Measurements from ENCODE around the gene HSD17B3.
A peak's percentile ranks its signal among the peaks of the same experiment; 100 is the strongest.

The HSD17B3 gene

GRCh38 chr9:96249746-96250145, 52.2 kb downstream of the HSD17B3 start:
- H3K18ac ChIP-seq (ENCODE audit: low read length) = no peak overlapping the region
- H3K4me3 ChIP-seq (ENCODE audit: low read length in 2 of 2) = no peak overlapping the region
- no peak overlapping the region for H2AK5ac ChIP-seq (ENCODE audit: low read depth, low read length)
- no peak overlapping the region for H2BK15ac ChIP-seq (ENCODE audit: low read length)
- no peak overlapping the region for H2BK5ac ChIP-seq (ENCODE audit: low read length)
- no peak overlapping the region for H4K91ac ChIP-seq (ENCODE audit: low read depth, low read length, poor library complexity)
- no peak overlapping the region for H3K14ac ChIP-seq (ENCODE audit: low read length)
- no peak overlapping the region for H2BK12ac ChIP-seq (ENCODE audit: low read length)
- no peak overlapping the region for H2AFZ ChIP-seq (ENCODE audit: low read length)
- H3K9ac ChIP-seq (ENCODE audit: low read depth, low read length, poor library complexity) = no peak overlapping the region
- H3K27me3 ChIP-seq (ENCODE audit: control insufficient read depth in 3 of 3, insufficient read depth in 3 of 3, low read depth in 1 of 3, low read length in 3 of 3) = no peaks in the 10 kb centered on the region
- no peak overlapping the region for H3K4me2 ChIP-seq (ENCODE audit: insufficient read depth, low read length, poor library complexity, severe bottlenecking)
- WGBS, 2 donors (ENCODE audit: extremely low coverage in 2 of 2, insufficient read length in 2 of 2, insufficient replicate concordance in 1 of 2) = no CpG with 5 or more reads among the region's 6 CpGs
- H3K27ac ChIP-seq (replicated peaks; ENCODE audit: low read length) = no peak overlapping the region
- no peak overlapping the region for H2BK120ac ChIP-seq (ENCODE audit: low read depth, low read length)
- no peaks in the 10 kb centered on the region for H3K79me1 ChIP-seq (ENCODE audit: low read depth, low read length)
- no peaks in the 10 kb centered on the region for H3K36me3 ChIP-seq (replicated peaks in 1 of 2; ENCODE audit: control insufficient read depth in 2 of 2, insufficient read depth in 2 of 2, low read length in 2 of 2)
- no peak for DNase-seq (ENCODE audit: low spot score)
- H3K9me3 ChIP-seq (replicated peaks in 1 of 2; ENCODE audit: control insufficient read depth in 2 of 2, insufficient read depth in 1 of 2, low read depth in 1 of 2, low read length in 2 of 2) = no peaks in the 10 kb centered on the region
- H4K8ac ChIP-seq (ENCODE audit: low read depth, low read length) = no peak overlapping the region
- H3K4ac ChIP-seq (ENCODE audit: low read length) = no peak overlapping the region
- H3K23ac ChIP-seq (ENCODE audit: low read depth, low read length, poor library complexity) = no peak overlapping the region
- no peaks in the 10 kb centered on the region for H3K4me1 ChIP-seq (ENCODE audit: control insufficient read depth in 2 of 2, insufficient read depth in 1 of 2, low read depth in 1 of 2, low read length in 2 of 2)

- no peak overlapping the region for H3K27ac ChIP-seq (replicated peaks; ENCODE audit: low read length)
- no peaks in the 10 kb centered on the region for H3K36me3 ChIP-seq (replicated peaks in 1 of 2; ENCODE audit: control insufficient read depth in 2 of 2, insufficient read depth in 2 of 2, low read length in 2 of 2)
- peaks cover 0 to 7% of the 10 kb centered on the region in 2 donors for H3K4me1 ChIP-seq (ENCODE audit: control insufficient read depth in 2 of 2, insufficient read depth in 1 of 2, low read depth in 1 of 2, low read length in 2 of 2)
- H3K27me3 ChIP-seq (ENCODE audit: control insufficient read depth in 3 of 3, insufficient read depth in 3 of 3, low read depth in 1 of 3, low read length in 3 of 3) = no peaks in the 10 kb centered on the region
- H3K9ac ChIP-seq (ENCODE audit: low read depth, low read length, poor library complexity) = no peak overlapping the region
- H3K18ac ChIP-seq (ENCODE audit: low read length) = no peak overlapping the region
- H3K4me2 ChIP-seq (ENCODE audit: insufficient read depth, low read length, poor library complexity, severe bottlenecking) = no peak overlapping the region
- H2BK12ac ChIP-seq (ENCODE audit: low read length) = no peak overlapping the region
- no peak overlapping the region for H2BK15ac ChIP-seq (ENCODE audit: low read length)
- H4K91ac ChIP-seq (ENCODE audit: low read depth, low read length, poor library complexity) = no peak overlapping the region
- H2BK120ac ChIP-seq (ENCODE audit: low read depth, low read length) = no peak overlapping the region
- H3K4me3 ChIP-seq (ENCODE audit: low read length in 2 of 2) = no peak overlapping the region
- H4K8ac ChIP-seq (ENCODE audit: low read depth, low read length) = no peak overlapping the region
- no peak overlapping the region for H3K4ac ChIP-seq (ENCODE audit: low read length)
- H3K14ac ChIP-seq (ENCODE audit: low read length) = no peak overlapping the region
- no peaks in the 10 kb centered on the region for H3K79me1 ChIP-seq (ENCODE audit: low read depth, low read length)
- H3K9me3 ChIP-seq (replicated peaks in 1 of 2; ENCODE audit: control insufficient read depth in 2 of 2, insufficient read depth in 1 of 2, low read depth in 1 of 2, low read length in 2 of 2) = no peaks in the 10 kb centered on the region
- H2BK5ac ChIP-seq (ENCODE audit: low read length) = no peak overlapping the region
- no CpG with 5 or more reads among the region's 8 CpGs for WGBS, 2 donors (ENCODE audit: extremely low coverage in 2 of 2, insufficient read length in 2 of 2, insufficient replicate concordance in 1 of 2)
- no peak overlapping the region for H2AFZ ChIP-seq (ENCODE audit: low read length)
- no peak overlapping the region for H3K23ac ChIP-seq (ENCODE audit: low read depth, low read length, poor library complexity)
- DNase-seq (ENCODE audit: low spot score) = no peak
- H2AK5ac ChIP-seq (ENCODE audit: low read depth, low read length) = no peak overlapping the region
Measured at GRCh38 chr9:96246267-96246671, 55.7 kb downstream of the HSD17B3 start.

GRCh38 chr9:96245399-96245798, 56.6 kb downstream of the HSD17B3 start:
- H3K9me3 ChIP-seq (replicated peaks in 1 of 2; ENCODE audit: control insufficient read depth in 2 of 2, insufficient read depth in 1 of 2, low read depth in 1 of 2, low read length in 2 of 2) = no peaks in the 10 kb centered on the region
- H4K91ac ChIP-seq (ENCODE audit: low read depth, low read length, poor library complexity) = no peak overlapping the region
- H3K27ac ChIP-seq (replicated peaks; ENCODE audit: low read length) = no peak overlapping the region
- no CpG with 5 or more reads among the region's 7 CpGs for WGBS, 2 donors (ENCODE audit: extremely low coverage in 2 of 2, insufficient read length in 2 of 2, insufficient replicate concordance in 1 of 2)
- no peak overlapping the region for H3K23ac ChIP-seq (ENCODE audit: low read depth, low read length, poor library complexity)
- no peak overlapping the region for H2BK15ac ChIP-seq (ENCODE audit: low read length)
- no peak overlapping the region for H2BK5ac ChIP-seq (ENCODE audit: low read length)
- H2BK12ac ChIP-seq (ENCODE audit: low read length) = no peak overlapping the region
- no peak for DNase-seq (ENCODE audit: low spot score)
- no peaks in the 10 kb centered on the region for H3K27me3 ChIP-seq (ENCODE audit: control insufficient read depth in 3 of 3, insufficient read depth in 3 of 3, low read depth in 1 of 3, low read length in 3 of 3)
- H2AFZ ChIP-seq (ENCODE audit: low read length) = no peak overlapping the region
- no peak overlapping the region for H3K4me2 ChIP-seq (ENCODE audit: insufficient read depth, low read length, poor library complexity, severe bottlenecking)
- no peaks in the 10 kb centered on the region for H3K36me3 ChIP-seq (replicated peaks in 1 of 2; ENCODE audit: control insufficient read depth in 2 of 2, insufficient read depth in 2 of 2, low read length in 2 of 2)
- no peaks in the 10 kb centered on the region for H3K79me1 ChIP-seq (ENCODE audit: low read depth, low read length)
- no peak overlapping the region for H3K18ac ChIP-seq (ENCODE audit: low read length)
- no peak overlapping the region for H3K9ac ChIP-seq (ENCODE audit: low read depth, low read length, poor library complexity)
- H4K8ac ChIP-seq (ENCODE audit: low read depth, low read length) = no peak overlapping the region
- no peak overlapping the region for H3K4ac ChIP-seq (ENCODE audit: low read length)
- no peak overlapping the region for H3K14ac ChIP-seq (ENCODE audit: low read length)
- no peak overlapping the region for H2BK120ac ChIP-seq (ENCODE audit: low read depth, low read length)
- H2AK5ac ChIP-seq (ENCODE audit: low read depth, low read length) = no peak overlapping the region
- H3K4me1 ChIP-seq (ENCODE audit: control insufficient read depth in 2 of 2, insufficient read depth in 1 of 2, low read depth in 1 of 2, low read length in 2 of 2) = peaks cover 0 to 7% of the 10 kb centered on the region in 2 donors
- H3K4me3 ChIP-seq (ENCODE audit: low read length in 2 of 2) = no peak overlapping the region

GRCh38 chr9:96243778-96244177, 58.2 kb downstream of the HSD17B3 start:
- no peak for DNase-seq (ENCODE audit: low spot score)
- Histone ChIP-seq H3K27me3 (ENCODE audit: control insufficient read depth in 3 of 3, insufficient read depth in 3 of 3, low read depth in 1 of 3, low read length in 3 of 3) (no peaks in the 10 kb centered on the region), H2BK120ac (ENCODE audit: low read depth, low read length) (no peak overlapping the region), H3K4ac (ENCODE audit: low read length) (no peak overlapping the region), H4K91ac (ENCODE audit: low read depth, low read length, poor library complexity) (no peak overlapping the region), H3K9ac (ENCODE audit: low read depth, low read length, poor library complexity) (no peak overlapping the region), H3K14ac (ENCODE audit: low read length) (no peak overlapping the region), H2BK15ac (ENCODE audit: low read length) (no peak overlapping the region), H2BK5ac (ENCODE audit: low read length) (peak overlapping the region; percentile 20), H3K4me3 (ENCODE audit: low read length in 2 of 2) (no peak overlapping the region), H4K8ac (ENCODE audit: low read depth, low read length) (no peak overlapping the region), H3K4me2 (ENCODE audit: insufficient read depth, low read length, poor library complexity, severe bottlenecking) (no peak overlapping the region), H2BK12ac (ENCODE audit: low read length) (no peak overlapping the region), H3K23ac (ENCODE audit: low read depth, low read length, poor library complexity) (no peak overlapping the region), H3K9me3 (replicated peaks in 1 of 2; ENCODE audit: control insufficient read depth in 2 of 2, insufficient read depth in 1 of 2, low read depth in 1 of 2, low read length in 2 of 2) (no peaks in the 10 kb centered on the region), H3K36me3 (replicated peaks in 1 of 2; ENCODE audit: control insufficient read depth in 2 of 2, insufficient read depth in 2 of 2, low read length in 2 of 2) (no peaks in the 10 kb centered on the region), H2AK5ac (ENCODE audit: low read depth, low read length) (no peak overlapping the region), H3K4me1 (ENCODE audit: control insufficient read depth in 2 of 2, insufficient read depth in 1 of 2, low read depth in 1 of 2, low read length in 2 of 2) (peaks cover 0 to 7% of the 10 kb centered on the region in 2 donors), H3K18ac (ENCODE audit: low read length) (peak overlapping the region; percentile 15), H2AFZ (ENCODE audit: low read length) (no peak overlapping the region), H3K79me1 (ENCODE audit: low read depth, low read length) (no peaks in the 10 kb centered on the region), H3K27ac (replicated peaks; ENCODE audit: low read length) (no peak overlapping the region)
- WGBS, 2 donors (ENCODE audit: extremely low coverage in 2 of 2, insufficient read length in 2 of 2, insufficient replicate concordance in 1 of 2) = no CpG with 5 or more reads among the region's 6 CpGs

Measured in neuronal stem cell (in vitro differentiated cells).